Choroid plexus epithelial cell (primary cell): Measurements from ENCODE around the gene TLK1.

Source experiments
- DNase-seq: peaks from one replicate; pipeline ENCODE4 v3.0.0-alpha.2; 2010; ENCODE audit warnings: low read depth
- H3K4me3 ChIP-seq: 2 replicates; pipeline ENCODE4 v1.5.1; 2011; ENCODE audit warnings: low read depth, mild to moderate bottlenecking, control low read depth, low read length, moderate library complexity
- TF ChIP-seq, protein P1 (sequence below): conservative IDR thresholded peaks from 2 replicates; pipeline ENCODE4 v1.5.1; 2011; ENCODE audit warnings: low read depth, mild to moderate bottlenecking, control low read depth, inconsistent platforms, low read length, moderate library complexity

The TLK1 gene

DNA sequence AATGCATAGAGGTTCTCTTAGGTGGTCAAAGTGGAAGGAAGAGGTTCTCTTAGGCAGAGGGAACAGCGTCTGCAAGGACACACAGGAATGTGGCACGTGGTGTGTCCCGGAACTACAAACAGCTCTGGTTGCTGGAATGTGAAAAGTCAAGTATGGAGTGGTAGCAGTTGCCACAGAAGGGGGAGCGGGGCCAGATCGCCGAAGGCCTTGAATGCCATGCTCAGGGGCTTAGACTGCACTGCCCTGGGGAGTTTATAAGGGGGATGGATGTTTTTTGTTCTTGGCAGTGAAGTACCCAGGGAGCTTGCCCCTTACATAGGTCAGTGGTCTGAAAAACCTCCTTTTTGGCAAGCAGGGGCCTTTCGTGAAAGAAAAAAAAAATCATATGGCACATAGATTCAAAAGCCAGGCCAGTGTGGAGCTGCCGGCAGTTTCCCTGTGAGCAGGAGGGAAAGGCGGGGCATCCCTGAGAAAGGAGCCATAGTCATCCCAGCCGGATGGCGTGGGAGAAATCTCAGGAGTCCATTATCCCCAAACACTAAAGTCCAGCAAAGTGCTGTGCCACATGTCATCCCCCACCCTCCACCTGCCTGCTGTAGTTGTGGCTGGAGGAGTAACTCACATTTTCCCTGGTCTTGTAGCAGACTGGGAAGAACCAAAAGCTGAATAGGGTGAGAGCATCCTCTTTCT, 186.2 kb downstream of the TLK1 start:
- DNase-seq = peak; percentile 49
- TF ChIP-seq, protein P1, sequence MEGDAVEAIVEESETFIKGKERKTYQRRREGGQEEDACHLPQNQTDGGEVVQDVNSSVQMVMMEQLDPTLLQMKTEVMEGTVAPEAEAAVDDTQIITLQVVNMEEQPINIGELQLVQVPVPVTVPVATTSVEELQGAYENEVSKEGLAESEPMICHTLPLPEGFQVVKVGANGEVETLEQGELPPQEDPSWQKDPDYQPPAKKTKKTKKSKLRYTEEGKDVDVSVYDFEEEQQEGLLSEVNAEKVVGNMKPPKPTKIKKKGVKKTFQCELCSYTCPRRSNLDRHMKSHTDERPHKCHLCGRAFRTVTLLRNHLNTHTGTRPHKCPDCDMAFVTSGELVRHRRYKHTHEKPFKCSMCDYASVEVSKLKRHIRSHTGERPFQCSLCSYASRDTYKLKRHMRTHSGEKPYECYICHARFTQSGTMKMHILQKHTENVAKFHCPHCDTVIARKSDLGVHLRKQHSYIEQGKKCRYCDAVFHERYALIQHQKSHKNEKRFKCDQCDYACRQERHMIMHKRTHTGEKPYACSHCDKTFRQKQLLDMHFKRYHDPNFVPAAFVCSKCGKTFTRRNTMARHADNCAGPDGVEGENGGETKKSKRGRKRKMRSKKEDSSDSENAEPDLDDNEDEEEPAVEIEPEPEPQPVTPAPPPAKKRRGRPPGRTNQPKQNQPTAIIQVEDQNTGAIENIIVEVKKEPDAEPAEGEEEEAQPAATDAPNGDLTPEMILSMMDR = no peak
- H3K4me3 ChIP-seq = peak overlapping the region; percentile 72

DNA sequence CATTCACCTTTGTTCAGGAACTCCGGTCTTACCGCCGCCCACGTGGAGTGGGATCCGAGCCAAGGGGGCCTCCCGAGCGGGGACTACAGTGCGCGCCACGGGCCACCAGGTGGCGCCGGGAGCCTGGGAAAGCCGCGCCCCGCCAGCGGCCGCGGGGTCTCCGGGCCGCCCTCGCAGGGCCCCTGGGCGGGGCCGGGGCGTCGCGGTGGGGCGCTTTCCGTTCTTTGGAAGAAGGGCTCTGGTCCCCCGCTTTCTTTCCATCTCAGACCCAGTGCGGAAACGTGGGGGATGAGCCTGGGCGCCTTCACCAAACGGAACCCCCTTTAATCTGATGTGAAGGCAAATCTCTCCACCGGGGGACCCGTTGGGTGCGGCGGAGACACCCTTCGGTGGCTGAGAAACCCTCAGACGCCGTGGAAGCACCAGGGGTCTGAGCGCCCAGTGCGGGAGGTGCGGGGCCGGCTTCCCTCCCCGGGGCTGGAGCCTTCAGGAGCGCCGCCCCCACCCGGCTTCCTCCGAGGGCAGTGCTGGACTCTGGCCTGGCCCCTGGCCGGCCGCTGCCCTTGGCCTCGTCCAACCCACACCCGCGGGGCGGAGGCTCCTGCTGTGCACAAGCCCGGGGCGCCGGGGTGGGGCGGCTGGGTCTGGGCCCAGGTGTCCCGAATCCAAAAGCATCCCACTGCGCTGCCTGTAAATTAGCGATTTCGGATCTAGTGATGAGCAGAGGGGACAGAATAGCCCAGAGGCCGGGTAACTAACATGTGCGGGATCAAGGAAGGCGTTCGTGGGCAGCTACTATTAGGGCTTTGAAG, 187.0 kb downstream of the TLK1 start:
- peak overlapping the region; percentile 72 for H3K4me3 ChIP-seq

DNA sequence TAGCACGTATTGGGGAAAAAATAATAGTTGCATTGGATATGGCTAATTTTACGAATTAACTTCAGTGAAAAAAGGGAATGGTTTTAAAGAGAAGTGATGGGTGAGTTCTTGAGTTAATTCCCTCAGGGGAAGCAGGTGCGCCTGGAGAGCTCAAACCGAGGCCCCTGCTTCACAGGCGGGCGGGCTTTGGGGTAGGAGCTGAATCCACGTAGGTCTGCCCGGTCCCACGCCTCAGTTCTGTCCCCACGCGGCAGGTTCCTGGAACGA, 187.5 kb downstream of the TLK1 start:
- H3K4me3 ChIP-seq = peak overlapping the region; percentile 72
- no peak for DNase-seq

More for the DNA sequence above, 187.0 kb downstream of the TLK1 start:
- DNase-seq = peak; percentile 79
- TF ChIP-seq, protein P1 = peak; percentile 67

GRCh38 chr2:170972296-170973224, 188.1 kb downstream of the TLK1 start:
- DNase-seq = no peak
- TF ChIP-seq, protein P1 = no peak
- H3K4me3 ChIP-seq = no peak overlapping the region

More for the DNA sequence above, 187.5 kb downstream of the TLK1 start:
- TF ChIP-seq, protein P1 = no peak

GRCh38 chr2:170971071-170971470, 189.6 kb downstream of the TLK1 start:
- TF ChIP-seq, protein P1 = no peak
- no peak overlapping the region for H3K4me3 ChIP-seq
- DNase-seq = no peak

DNA sequence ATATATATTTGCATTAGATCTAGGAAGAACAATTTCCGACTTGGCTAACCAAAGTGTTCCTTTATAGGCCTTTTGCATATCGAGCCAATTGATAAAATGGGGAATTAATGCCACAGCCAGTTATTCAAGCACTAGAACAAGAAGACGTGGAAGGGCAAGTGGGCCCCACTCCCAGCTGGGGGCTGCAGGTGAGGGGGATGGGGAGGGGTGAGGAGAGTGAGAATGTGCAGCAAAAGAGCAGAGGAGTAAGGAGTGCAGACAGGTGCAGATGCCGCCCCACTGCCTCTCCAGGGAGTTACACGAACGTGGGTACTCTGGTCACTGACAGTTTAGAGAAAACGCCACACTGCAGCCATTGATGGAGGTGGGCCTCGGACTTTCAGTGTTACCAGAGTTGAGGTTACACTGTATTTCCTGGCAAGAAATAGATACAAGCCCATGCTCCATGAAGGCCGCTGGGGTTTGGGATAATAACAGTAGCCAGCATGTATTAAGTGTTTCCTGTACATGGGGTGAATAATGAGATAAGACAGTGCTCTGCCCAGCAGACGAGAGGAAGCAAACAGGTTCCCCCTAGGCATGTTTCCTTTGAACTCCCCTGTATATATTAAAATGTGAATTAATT, 190.7 kb downstream of the TLK1 start:
- TF ChIP-seq, protein P1 = no peak
- H3K4me3 ChIP-seq = no peak overlapping the region
- DNase-seq = no peak
